Mesodermal cell (in vitro differentiated cells): ENCODE data around the gene TUSC2.
"Not testable (repeated sequence)": the region's sequence is repeated elsewhere in the genome, so short reads cannot be mapped to it uniquely, and the experiment has no call there.

Experiments used
- H3K27ac ChIP-seq: 2 replicates; pipeline ENCODE4 v1.7.0; 2013; ENCODE audit warnings: mild to moderate bottlenecking, low read depth, low read length, moderate library complexity; ENCODE audit not compliant: severe bottlenecking
- H3K36me3 ChIP-seq: 2 replicates; pipeline ENCODE4 v1.7.1; 2013; ENCODE audit warnings: mild to moderate bottlenecking, low read length, moderate library complexity; ENCODE audit not compliant: control insufficient read depth, insufficient read depth
- H3K4me1 ChIP-seq: one replicate; pipeline ENCODE4 v1.7.1; 2013; ENCODE audit warnings: mild to moderate bottlenecking, low read length; ENCODE audit not compliant: insufficient read depth, control insufficient read depth, poor library complexity, severe bottlenecking
- H3K4me3 ChIP-seq: 2 replicates; pipeline ENCODE4 v1.7.0; 2013; ENCODE audit warnings: low read length, control low read depth, mild to moderate bottlenecking; ENCODE audit not compliant: insufficient read depth, poor library complexity, severe bottlenecking; ENCODE audit errors: extremely low read depth
- H3K9me3 ChIP-seq: 2 replicates; pipeline ENCODE4 v1.7.1; 2013; ENCODE audit warnings: mild to moderate bottlenecking, low read length, moderate library complexity; ENCODE audit not compliant: control insufficient read depth
- WGBS, 2 experiments: methylation state at CpG; one replicate each; pipeline ENCODE4 v1.1.5; 2013; ENCODE audit warnings: missing lambda C conversion rate in 2 of 2; ENCODE audit not compliant: insufficient coverage in 2 of 2; 5-methylcytosine and 5-hydroxymethylcytosine counted together

TUSC2 gene

GRCh38 chr3:50292159-50293078, 35.6 kb downstream of the TUSC2 start, which contains the start of gene IFRD2:
Gene IFRD2, minus strand, starts transcription at chr3:50292429. Its CDS starts 155 bp downstream, at chr3:50292274.
- H3K27ac ChIP-seq: peak within 1 kb of the TSS; percentile 71
- H3K36me3 ChIP-seq: peaks cover 40% of the 10 kb centered on the region
- H3K9me3 ChIP-seq: no peaks in the 10 kb centered on the region
- 5 to 9% methylated on average over 32 to 60 of the region's 67 CpGs for WGBS, 2 experiments
- H3K4me1 ChIP-seq: peaks cover 5% of the 10 kb centered on the region
- H3K4me3 ChIP-seq: peak within 1 kb of the TSS; percentile 80

- peaks cover 43% of the 10 kb centered on the region for H3K36me3 ChIP-seq
- no peak overlapping the region for H3K4me3 ChIP-seq
- 94 to 99% methylated on average over 12 to 15 of the region's 16 CpGs for WGBS, 2 experiments
- peaks cover 5% of the 10 kb centered on the region for H3K4me1 ChIP-seq
- no peaks in the 10 kb centered on the region for H3K9me3 ChIP-seq
- no peak overlapping the region for H3K27ac ChIP-seq
These were observed 37.8 kb downstream of the TUSC2 start for GRCh38 chr3:50290161-50290641.

- WGBS, 2 experiments: 90 to 100% methylated on average over 5 of the region's 6 CpGs
- H3K27ac ChIP-seq: no peak overlapping the region
- H3K4me3 ChIP-seq: no peak overlapping the region
- H3K36me3 ChIP-seq: peaks cover 43% of the 10 kb centered on the region
- H3K9me3 ChIP-seq: no peaks in the 10 kb centered on the region
- H3K4me1 ChIP-seq: peaks cover 5% of the 10 kb centered on the region
These were observed 38.9 kb downstream of the TUSC2 start for GRCh38 chr3:50289130-50289529.

- H3K4me3 ChIP-seq: no peak overlapping the region
- no peaks in the 10 kb centered on the region for H3K9me3 ChIP-seq
- peaks cover 5% of the 10 kb centered on the region for H3K4me1 ChIP-seq
- WGBS, 2 experiments: 97 to 99% methylated on average over 12 to 23 of the region's 23 CpGs
- H3K36me3 ChIP-seq: peaks cover 43% of the 10 kb centered on the region
- H3K27ac ChIP-seq: no peak overlapping the region
These were observed 39.5 kb downstream of the TUSC2 start for GRCh38 chr3:50288387-50289007.

- WGBS, 2 experiments: 88% methylated on average over 1 of the region's 1 CpG
- Histone ChIP-seq H3K9me3 (no peaks in the 10 kb centered on the region), H3K27ac (no peak overlapping the region), H3K36me3 (peaks cover 43% of the 10 kb centered on the region), H3K4me3 (no peak overlapping the region), H3K4me1 (no peaks in the 10 kb centered on the region)
These were observed 40.8 kb downstream of the TUSC2 start for GRCh38 chr3:50287262-50287661.

GRCh38 chr3:50286322-50287227, 41.4 kb downstream of the TUSC2 start:
- Histone ChIP-seq H3K36me3 (peaks cover 43% of the 10 kb centered on the region), H3K4me3 (no peak overlapping the region), H3K4me1 (no peaks in the 10 kb centered on the region), H3K9me3 (no peaks in the 10 kb centered on the region), H3K27ac (no peak overlapping the region)
- 96 to 97% methylated on average over 19 to 24 of the region's 28 CpGs for WGBS, 2 experiments

GRCh38 chr3:50284121-50284520, 43.9 kb downstream of the TUSC2 start:
- not testable (repeated sequence) for H3K27ac ChIP-seq, H3K9me3 ChIP-seq, H3K4me1 ChIP-seq, H3K4me3 ChIP-seq
- 90 to 93% methylated on average over 2 of the region's 6 CpGs for WGBS, 2 experiments
- H3K36me3 ChIP-seq: peaks cover 27% of the 10 kb centered on the region

GRCh38 chr3:50279255-50280016, 48.6 kb downstream of the TUSC2 start:
- WGBS, 2 experiments: 95 to 98% methylated on average over 3 of the region's 8 CpGs

GRCh38 chr3:50278880-50279224, 49.2 kb downstream of the TUSC2 start, which contains the start of gene LSMEM2:
Gene LSMEM2, plus strand, starts transcription at chr3:50279087. Its CDS starts 27 bp downstream, at chr3:50279114.
- H3K27ac ChIP-seq: no peak within 1 kb of the TSS
- H3K4me3 ChIP-seq: no peak within 1 kb of the TSS
- 90 to 100% methylated on average over 1 to 2 of the region's 2 CpGs for WGBS, 2 experiments
- no peaks in the 10 kb centered on the region for H3K9me3 ChIP-seq
- no peaks in the 10 kb centered on the region for H3K4me1 ChIP-seq
- no peaks in the 10 kb centered on the region for H3K36me3 ChIP-seq

More at GRCh38 chr3:50279255-50280016, 48.6 kb downstream of the TUSC2 start:
- H3K27ac ChIP-seq: no peak overlapping the region
- H3K4me3 ChIP-seq: no peak overlapping the region
- no peaks in the 10 kb centered on the region for H3K4me1 ChIP-seq
- no peaks in the 10 kb centered on the region for H3K9me3 ChIP-seq
- no peaks in the 10 kb centered on the region for H3K36me3 ChIP-seq
